Amniotic epithelial cell (primary cell): ENCODE measurements around the gene WNT3A.

ENCODE experiments used
- DNase-seq: peaks from one replicate; pipeline ENCODE4 v3.0.0-alpha.2; 2010; ENCODE audit warnings: low read depth

WNT3A gene

GRCh38 chr1:228084325-228084724 lies 77.5 kb downstream of the WNT3A start:
- DNase-seq = peak; percentile 87

- no peak for DNase-seq
These were observed 78.0 kb downstream of the WNT3A start for GRCh38 chr1:228084797-228085196.

- DNase-seq = peak; percentile 92
These were observed 78.6 kb downstream of the WNT3A start for GRCh38 chr1:228085287-228085951.

- DNase-seq = peak; percentile 86
These were observed 81.0 kb downstream of the WNT3A start for GRCh38 chr1:228087771-228088251.

- DNase-seq = no peak
These were observed 82.0 kb downstream of the WNT3A start for GRCh38 chr1:228088586-228089498.

GRCh38 chr1:228089519-228090380 lies 83.0 kb downstream of the WNT3A start:
- DNase-seq = no peak

- peak; percentile 50 for DNase-seq
These were observed 83.8 kb downstream of the WNT3A start for GRCh38 chr1:228090613-228091081.

- no peak for DNase-seq
These were observed 84.3 kb downstream of the WNT3A start for GRCh38 chr1:228091084-228091483.

- no peak for DNase-seq
These were observed 85.7 kb downstream of the WNT3A start for GRCh38 chr1:228092342-228093049.

- no peak for DNase-seq
These were observed 86.5 kb downstream of the WNT3A start for GRCh38 chr1:228093050-228093906.

GRCh38 chr1:228094432-228095016 lies 87.7 kb downstream of the WNT3A start:
- DNase-seq = no peak

GRCh38 chr1:228095161-228095560 lies 88.4 kb downstream of the WNT3A start:
- DNase-seq = no peak

GRCh38 chr1:228095938-228096337 lies 89.1 kb downstream of the WNT3A start:
- no peak for DNase-seq

GRCh38 chr1:228096416-228097332 lies 89.9 kb downstream of the WNT3A start:
- no peak for DNase-seq

- DNase-seq = no peak
These were observed 90.7 kb downstream of the WNT3A start for GRCh38 chr1:228097333-228098081.

- no peak for DNase-seq
These were observed 91.6 kb downstream of the WNT3A start for GRCh38 chr1:228098323-228098931.

GRCh38 chr1:228099331-228099732 lies 92.5 kb downstream of the WNT3A start:
- DNase-seq = no peak
